OCI-LY1 (cell line): ENCODE measurements around the gene PKMYT1.

Experiments used
- H2AFZ ChIP-seq: fragments of 200-600 bp; sonication (generic), shearing (Covaris generic); 2 replicates; pipeline ENCODE4 v1.6.0; 2014; ENCODE audit warnings: antibody characterized with exemption, mild to moderate bottlenecking, low read length
- H3F3A ChIP-seq: fragments of 200-600 bp; sonication (generic), shearing (Covaris generic); 2 replicates; pipeline ENCODE4 v1.6.0; 2014; ENCODE audit warnings: mild to moderate bottlenecking, antibody characterized with exemption, low read length, moderate library complexity; ENCODE audit not compliant: insufficient read depth
- H3K27ac ChIP-seq: fragments of 200-600 bp; sonication (generic); 2 replicates; pipeline ENCODE4 v1.5.1; 2014; ENCODE audit warnings: low read length, mixed run types, mild to moderate bottlenecking, low read depth; ENCODE audit not compliant: poor library complexity, severe bottlenecking
- H3K27me3 ChIP-seq: fragments of 200-600 bp; sonication (generic); 2 replicates; pipeline ENCODE4 v1.6.0; 2014; ENCODE audit warnings: antibody characterized with exemption, mild to moderate bottlenecking, low read length, moderate library complexity; ENCODE audit not compliant: insufficient read depth
- H3K36me3 ChIP-seq: fragments of 200-600 bp; sonication (generic); 2 replicates; pipeline ENCODE4 v1.6.1; 2014; ENCODE audit warnings: mild to moderate bottlenecking, antibody characterized with exemption, low read length, moderate library complexity, mixed read lengths; ENCODE audit not compliant: insufficient read depth
- H3K4me1 ChIP-seq: fragments of 200-600 bp; sonication (generic); 2 replicates; pipeline ENCODE4 v1.5.1; 2014; ENCODE audit warnings: mild to moderate bottlenecking, low read length, moderate library complexity; ENCODE audit not compliant: insufficient read depth, severe bottlenecking
- H3K4me2 ChIP-seq: fragments of 200-600 bp; sonication (generic), shearing (Covaris generic); 2 replicates; pipeline ENCODE4 v1.6.1; 2014; ENCODE audit warnings: low read length
- H3K4me3 ChIP-seq: fragments of 200-600 bp; sonication (generic); 2 replicates; pipeline ENCODE4 v1.5.1; 2014; ENCODE audit warnings: low read length, low read depth, mild to moderate bottlenecking, mixed read lengths; ENCODE audit not compliant: poor library complexity, severe bottlenecking
- H3K79me2 ChIP-seq: fragments of 200-600 bp; shearing (Covaris generic); 2 replicates; pipeline ENCODE4 v1.6.1; 2016; ENCODE audit warnings: mixed run types, low read length, mixed read lengths; ENCODE audit not compliant: insufficient read depth
- H3K9ac ChIP-seq: fragments of 200-600 bp; sonication (generic), shearing (Covaris generic); 2 replicates; pipeline ENCODE4 v1.6.1; 2014; ENCODE audit warnings: mild to moderate bottlenecking, low read length, mixed read lengths
- H3K9me2 ChIP-seq: fragments of 200-600 bp; sonication (generic), shearing (Covaris generic); 2 replicates; pipeline ENCODE4 v1.6.1; 2014; ENCODE audit warnings: low read depth, mild to moderate bottlenecking, low read length, mixed read lengths
- H3K9me3 ChIP-seq: fragments of 200-600 bp; shearing (Covaris generic); 2 replicates; pipeline ENCODE4 v1.6.1; 2014; ENCODE audit warnings: low read length, mixed read lengths
- H4K20me1 ChIP-seq: fragments of 200-600 bp; sonication (generic), shearing (Covaris generic); 2 replicates; pipeline ENCODE4 v1.6.0; 2016; ENCODE audit warnings: mild to moderate bottlenecking, low read length; ENCODE audit not compliant: insufficient read depth
- CTCF ChIP-seq: fragments of 200-600 bp; sonication (generic), shearing (Covaris generic); IDR thresholded peaks from 2 replicates; pipeline ENCODE4 v1.5.1; 2017; ENCODE audit warnings: mild to moderate bottlenecking, antibody characterized with exemption, low read length, moderate library complexity, mixed read lengths
- EZH2 ChIP-seq: fragments of 200-600 bp; sonication (generic), shearing (Covaris generic); IDR thresholded peaks from 2 replicates; pipeline ENCODE4 v1.8.0; 2017; ENCODE audit warnings: borderline replicate concordance, mixed run types, mild to moderate bottlenecking, antibody characterized with exemption, low read length, moderate library complexity, mixed read lengths

Gene PKMYT1

GRCh38 chr16:3015865-3016521 lies 35.7 kb upstream of the PKMYT1 start:
- no peaks in the 10 kb centered on the region for H3K9me2 ChIP-seq
- TF ChIP-seq EZH2: no peak
- no peak for TF ChIP-seq CTCF
- H3K4me3 ChIP-seq: no peak overlapping the region
- no peak overlapping the region for H2AFZ ChIP-seq
- H3K9ac ChIP-seq: no peak overlapping the region
- H3K36me3 ChIP-seq: no peaks in the 10 kb centered on the region
- H3K79me2 ChIP-seq: no peaks in the 10 kb centered on the region
- H4K20me1 ChIP-seq: no peaks in the 10 kb centered on the region
- no peak overlapping the region for H3K4me2 ChIP-seq
- peaks cover 19% of the 10 kb centered on the region for H3K27me3 ChIP-seq
- H3K9me3 ChIP-seq: no peaks in the 10 kb centered on the region
- peaks cover 16% of the 10 kb centered on the region for H3K4me1 ChIP-seq
- H3F3A ChIP-seq: no peaks in the 10 kb centered on the region
- no peak overlapping the region for H3K27ac ChIP-seq

- no peak overlapping the region for H3K4me2 ChIP-seq
- no peaks in the 10 kb centered on the region for H3K79me2 ChIP-seq
- no peaks in the 10 kb centered on the region for H3F3A ChIP-seq
- H2AFZ ChIP-seq: no peak overlapping the region
- H3K27me3 ChIP-seq: peaks cover 19% of the 10 kb centered on the region
- H3K9ac ChIP-seq: no peak overlapping the region
- H3K9me3 ChIP-seq: no peaks in the 10 kb centered on the region
- no peak for TF ChIP-seq CTCF
- no peak for TF ChIP-seq EZH2
- H3K4me1 ChIP-seq: peaks cover 10% of the 10 kb centered on the region
- H3K9me2 ChIP-seq: no peaks in the 10 kb centered on the region
- H3K36me3 ChIP-seq: no peaks in the 10 kb centered on the region
- no peak overlapping the region for H3K4me3 ChIP-seq
- no peaks in the 10 kb centered on the region for H4K20me1 ChIP-seq
- H3K27ac ChIP-seq: no peak overlapping the region
Observed at GRCh38 chr16:3014971-3015370, 34.7 kb upstream of the PKMYT1 start.

- Histone ChIP-seq H3K4me2 (no peak overlapping the region), H3K4me1 (peaks cover 10% of the 10 kb centered on the region), H3K36me3 (no peaks in the 10 kb centered on the region), H3K9me3 (no peaks in the 10 kb centered on the region), H3K27me3 (peaks cover 19% of the 10 kb centered on the region), H2AFZ (no peak overlapping the region), H4K20me1 (no peaks in the 10 kb centered on the region), H3K9me2 (no peaks in the 10 kb centered on the region), H3K4me3 (no peak overlapping the region), H3K27ac (no peak overlapping the region), H3K9ac (no peak overlapping the region), H3F3A (no peaks in the 10 kb centered on the region), H3K79me2 (no peaks in the 10 kb centered on the region)
- no peak for TF ChIP-seq EZH2
- no peak for TF ChIP-seq CTCF
Observed at GRCh38 chr16:3013998-3014690, 33.9 kb upstream of the PKMYT1 start.
